Esophagus muscularis mucosa (tissue), 4 donors: Measurements from ENCODE around the gene THSD4.

ENCODE experiments used
- CTCF ChIP-seq, 3 experiments: fragments of 200-600 bp in 2 of 3; fragments of 450-650 bp in 1 of 3; sonication (generic) in 2 of 3; IDR thresholded peaks; one replicate each; pipeline ENCODE4 v1.5.1; 2017 to 2019; ENCODE audit warnings: antibody characterized with exemption in 3 of 3, mild to moderate bottlenecking in 2 of 3, moderate library complexity in 1 of 3
- EP300 ChIP-seq: sonication (generic); formaldehyde crosslinking; IDR thresholded peaks from one replicate; pipeline ENCODE4 v1.6.1; 2017; ENCODE audit warnings: antibody characterized with exemption
- POLR2A ChIP-seq: fragments of 450-650 bp; IDR thresholded peaks from one replicate; pipeline ENCODE4 v1.6.1; 2017; ENCODE audit warnings: antibody characterized with exemption, moderate library complexity, mild to moderate bottlenecking, low read depth
- POLR2AphosphoS5 ChIP-seq, 2 donors: sonication (generic); formaldehyde crosslinking; IDR thresholded peaks; one replicate each; pipeline ENCODE4 v1.6.1; 2017; ENCODE audit warnings: antibody characterized with exemption in 2 of 2

GRCh38 chr15:71221417-71221816 is 106.1 kb downstream of the THSD4 start:
- TF ChIP-seq CTCF (IDR thresholded peaks at IDR 0.05) = no peak
- TF ChIP-seq POLR2A = no peak
- no peak for TF ChIP-seq POLR2AphosphoS5 (IDR thresholded peaks at IDR 0.05)
- TF ChIP-seq EP300 = no peak
